Activated CD4-positive, alpha-beta T cell treated with anti-CD3 and anti-CD28 coated beads, Interleukin-2, Interleukin-6, amounts not matched to agents 100 ng/mL and 50 ng/mL, durations not matched to agents 16 hours and 8 hours (primary cell): ENCODE results near the gene TAAR6.
"Not testable (repeated sequence)": the region's sequence is repeated elsewhere in the genome, so short reads cannot be mapped to it uniquely, and the experiment has no call there.

ENCODE experiments used
- DNase-seq: peaks from one replicate; pipeline ENCODE4 v3.0.0-alpha.2; 2020

Gene TAAR6

GRCh38 chr6:132570221-132570777 lies at the start of gene TAAR6:
Gene TAAR6 (plus strand): TSS chr6:132570322. CDS start chr6:132570322, 0 bp downstream.
- DNase-seq, result no peak

GRCh38 chr6:132520953-132521352 lies 49.2 kb upstream of the TAAR6 start:
- no peak for DNase-seq

DNA sequence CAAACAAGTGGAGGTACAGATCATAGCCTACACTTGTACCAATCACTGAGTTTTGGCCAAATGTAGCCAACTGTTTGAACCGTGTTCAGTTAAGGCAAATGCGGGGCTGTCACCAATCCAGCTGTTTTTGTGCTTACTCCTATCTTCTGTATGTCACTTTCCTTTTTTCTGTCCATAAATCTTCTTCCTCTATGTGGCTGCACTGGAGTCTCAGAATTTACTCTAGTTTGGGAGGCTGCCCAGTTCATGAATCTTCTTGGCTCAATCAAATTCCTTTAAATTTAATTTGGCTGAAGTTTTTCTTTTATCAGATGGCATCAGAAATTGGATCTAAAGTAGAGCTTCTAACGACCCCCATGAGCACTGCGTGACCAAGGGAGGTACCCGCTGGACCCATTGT lies 45.5 kb upstream of the TAAR6 start:
- no peak for DNase-seq

DNA sequence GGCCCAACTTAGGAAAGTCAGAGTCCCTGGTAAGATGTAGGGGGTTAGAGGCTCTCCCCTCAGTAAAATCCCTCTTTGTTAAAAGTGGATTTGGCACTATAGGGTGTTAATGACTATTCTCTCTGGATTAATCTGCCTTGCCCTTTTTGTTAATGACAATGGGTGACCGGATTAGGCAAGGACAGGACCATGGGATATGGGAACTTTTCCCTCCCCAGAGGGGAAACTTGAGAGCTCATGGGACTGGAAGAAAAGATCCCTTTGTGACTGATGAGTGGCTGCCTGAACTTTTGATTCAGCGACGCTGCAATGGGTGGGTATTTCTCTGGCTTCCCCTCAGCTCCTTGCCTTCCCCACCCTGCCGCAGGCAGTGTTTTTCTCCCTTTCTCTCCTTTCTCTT lies 44.3 kb upstream of the TAAR6 start:
- no peak for DNase-seq

GRCh38 chr6:132526461-132526860 lies 43.7 kb upstream of the TAAR6 start:
- DNase-seq, result no peak

DNA sequence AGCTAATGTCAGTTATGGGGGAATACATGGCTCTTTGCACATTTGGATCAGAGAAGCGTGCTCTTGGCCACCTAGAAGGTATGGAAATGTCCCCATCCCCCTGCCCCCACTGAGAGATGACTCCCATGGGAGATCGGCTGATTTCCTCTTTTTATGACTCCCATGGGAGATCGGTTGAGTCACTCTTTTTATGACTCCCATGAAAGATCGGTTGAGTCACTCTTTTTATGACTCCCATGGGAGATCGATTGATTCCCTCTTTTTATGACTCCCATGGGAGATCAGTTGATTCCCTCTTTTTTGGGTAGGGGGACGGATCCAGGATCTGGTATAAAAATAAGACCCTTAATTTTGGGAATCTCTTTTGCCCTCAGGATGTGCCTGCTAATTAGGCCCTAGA lies 42.3 kb upstream of the TAAR6 start:
- no peak for DNase-seq

- DNase-seq, result peak; percentile 78
These were observed 39.7 kb upstream of the TAAR6 start for GRCh38 chr6:132530293-132530974.

GRCh38 chr6:132534546-132534945 lies 35.6 kb upstream of the TAAR6 start:
- DNase-seq, result not testable (repeated sequence)

DNA sequence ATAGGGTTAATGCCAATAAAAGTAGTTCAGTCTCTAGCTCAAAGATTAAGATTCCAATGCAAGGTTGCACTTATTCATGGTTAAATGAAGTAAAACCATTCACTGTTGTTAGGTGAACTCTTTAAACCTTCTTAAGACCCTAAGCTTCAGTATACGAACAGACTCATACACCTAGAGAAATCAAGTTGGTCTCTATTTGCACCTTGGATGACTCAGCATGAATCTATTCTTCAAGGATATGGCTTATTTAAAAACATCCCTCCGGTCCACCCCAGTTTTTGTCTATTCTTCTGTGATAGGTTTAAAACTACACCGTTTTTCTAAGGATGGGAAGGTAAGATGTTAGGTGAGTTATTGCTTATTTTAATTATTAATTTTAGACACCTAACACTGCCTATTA lies 33.0 kb upstream of the TAAR6 start:
- no peak for DNase-seq

GRCh38 chr6:132537977-132538376 lies 32.1 kb upstream of the TAAR6 start, which contains the start of gene TAAR9:
Gene TAAR9 (plus strand): TSS chr6:132538277. CDS start chr6:132538290, 13 bp downstream.
- DNase-seq, result no peak

- no peak for DNase-seq
These were observed 25.3 kb upstream of the TAAR6 start for GRCh38 chr6:132544826-132545225.

GRCh38 chr6:132548746-132549463 lies 21.2 kb upstream of the TAAR6 start:
- DNase-seq, result no peak

DNA sequence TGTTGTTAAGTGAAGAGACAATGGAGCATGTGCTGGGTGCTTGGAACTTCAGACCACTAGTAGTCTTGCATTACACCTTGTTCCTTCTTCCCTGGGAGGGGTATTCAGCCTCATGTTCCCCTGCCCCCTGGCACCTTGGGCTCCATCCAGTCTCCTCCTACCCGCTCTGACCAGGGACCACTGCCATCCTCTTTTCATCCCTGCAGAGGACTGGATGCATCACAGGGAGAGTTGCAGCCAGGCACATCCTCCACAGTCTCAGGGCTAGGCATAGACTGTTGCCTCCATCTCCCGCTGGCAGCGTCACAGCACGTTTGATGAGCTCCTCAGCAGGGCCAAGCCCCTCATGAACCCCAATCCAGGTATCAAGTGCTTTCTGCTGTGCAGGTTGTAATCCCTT lies 18.9 kb upstream of the TAAR6 start:
- DNase-seq, result no peak

DNA sequence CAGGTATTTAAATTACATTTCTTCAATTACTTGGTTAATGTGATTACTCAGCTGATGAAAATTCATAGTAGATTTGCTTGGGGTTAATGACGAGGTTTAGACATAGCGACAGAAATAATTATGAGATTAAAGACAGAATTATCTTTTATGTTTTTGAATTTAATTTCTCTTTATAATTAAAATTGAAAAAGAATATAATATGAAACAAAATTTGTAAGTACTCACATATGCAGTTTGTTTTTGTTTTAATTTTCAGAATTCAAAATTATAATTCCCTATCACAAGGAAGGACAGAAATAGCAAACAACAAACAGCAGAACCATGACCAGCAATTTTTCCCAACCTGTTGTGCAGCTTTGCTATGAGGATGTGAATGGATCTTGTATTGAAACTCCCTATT lies 17.8 kb upstream of the TAAR6 start, which contains the start of gene TAAR8:
TSS of gene TAAR8 (plus strand) at position 301 of the 400 bp plus-strand sequence. CDS start at position 322, 21 bp downstream.
- DNase-seq, result no peak

DNA sequence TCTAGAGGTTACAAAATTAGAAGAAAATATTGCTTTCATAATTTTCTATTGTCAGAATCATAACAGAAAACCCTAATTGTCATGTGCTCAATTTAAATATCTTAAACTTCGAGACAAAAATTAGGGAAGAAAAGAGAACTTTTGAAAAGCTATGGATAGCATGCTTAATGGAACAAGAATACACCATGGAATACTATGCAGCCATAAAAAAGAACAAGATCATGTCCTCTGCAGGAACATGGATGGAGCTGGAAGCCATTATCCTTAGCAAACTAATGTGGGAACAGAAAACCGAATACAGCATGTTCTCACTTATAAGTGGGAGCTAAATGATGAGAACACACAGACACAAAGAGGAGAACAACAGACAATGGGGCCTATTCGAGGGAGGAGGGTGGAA lies 10.0 kb upstream of the TAAR6 start:
- DNase-seq, result not testable (repeated sequence)

- DNase-seq, result no peak
These were observed 3.7 kb upstream of the TAAR6 start for GRCh38 chr6:132566404-132566803.

- no peak for DNase-seq
These were observed 2.6 kb upstream of the TAAR6 start for GRCh38 chr6:132567566-132567965.

DNA sequence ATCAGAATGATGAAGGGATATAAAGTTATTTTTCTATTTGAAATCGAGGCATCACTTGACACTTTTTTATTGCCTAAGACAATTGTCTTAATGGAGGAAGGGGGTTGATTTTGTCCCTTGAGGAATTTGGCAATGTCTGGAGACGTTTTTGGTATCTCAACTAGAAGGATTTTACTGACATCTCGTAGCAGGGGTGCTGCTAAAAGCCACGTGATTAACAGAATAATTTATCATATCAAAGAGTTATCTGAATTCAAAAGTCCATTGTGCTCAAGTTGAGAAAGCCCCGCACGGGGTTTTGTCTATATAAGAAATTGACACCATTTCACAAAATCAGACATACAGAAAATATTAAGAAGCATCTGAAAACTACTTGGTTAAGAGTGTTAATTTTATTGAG lies 1.5 kb upstream of the TAAR6 start:
- DNase-seq, result no peak

GRCh38 chr6:132569170-132569569 lies 952 bp upstream of the TAAR6 start:
- no peak for DNase-seq

DNA sequence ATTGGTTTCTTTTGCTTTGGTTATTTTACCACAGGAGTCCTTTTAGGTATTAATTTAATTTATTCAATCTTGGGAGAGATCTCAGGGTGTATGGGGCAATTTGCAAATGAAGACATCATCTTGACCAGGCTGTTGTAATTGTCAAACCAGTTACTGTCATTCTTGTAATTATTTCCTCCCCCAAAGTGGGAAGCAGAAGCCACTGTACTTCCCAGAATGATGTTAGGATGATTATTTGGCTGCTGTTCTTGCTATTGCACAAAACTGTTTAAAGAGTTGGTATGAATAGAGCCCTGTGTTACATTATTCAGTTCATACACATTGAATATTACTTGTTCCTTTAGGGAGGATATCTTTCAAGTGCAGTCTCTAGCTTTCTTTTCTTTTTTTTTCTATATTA lies 1.7 kb downstream of the TAAR6 start:
- no peak for DNase-seq

- no peak for DNase-seq
These were observed 14.6 kb downstream of the TAAR6 start for GRCh38 chr6:132584698-132585097.

DNA sequence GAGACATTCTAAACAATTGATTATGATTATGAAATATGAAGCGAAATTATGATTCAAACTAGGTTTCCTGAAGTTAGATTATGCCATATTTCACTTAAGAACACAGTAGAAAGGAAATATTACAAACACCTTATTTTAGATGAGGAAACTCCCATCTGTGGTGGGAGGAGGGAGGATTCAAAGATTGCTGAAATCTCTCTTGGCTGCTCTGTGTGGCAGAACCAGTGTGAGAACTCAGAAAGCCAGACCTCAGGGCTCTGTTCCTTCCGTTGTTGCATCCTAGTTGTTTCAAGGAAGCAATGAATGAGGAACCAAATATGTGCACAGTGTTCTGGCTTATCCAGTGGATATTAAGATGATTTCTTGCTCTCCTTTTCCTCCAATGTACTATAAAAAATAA lies 17.3 kb downstream of the TAAR6 start:
- DNase-seq, result no peak

DNA sequence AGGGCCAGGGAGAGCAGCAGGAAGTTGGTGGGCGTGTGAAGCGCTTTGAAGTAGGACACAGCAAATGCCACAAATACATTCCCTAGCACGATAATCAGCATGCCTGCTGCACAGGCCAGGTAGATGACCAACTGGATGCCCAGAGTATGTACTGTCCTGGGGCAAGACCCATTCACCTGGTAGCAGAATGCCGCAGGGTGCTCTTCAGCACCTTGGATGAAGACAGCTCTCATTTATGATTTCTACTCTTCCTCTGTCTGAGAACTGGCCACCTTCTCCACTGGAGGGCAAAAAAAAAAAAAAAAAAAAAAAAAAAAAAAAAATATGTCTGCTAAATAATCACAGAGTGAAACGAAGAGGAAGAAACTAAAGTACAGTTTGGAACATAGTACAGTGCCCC lies 19.3 kb downstream of the TAAR6 start, which contains the start of gene TAAR5:
TSS of gene TAAR5 (minus strand) at position 288 of the 400 bp plus-strand sequence. CDS start at position 233, 55 bp downstream.
- no peak for DNase-seq

GRCh38 chr6:132590362-132590761 lies 20.2 kb downstream of the TAAR6 start:
- no peak for DNase-seq
